ENCODE data around the gene SMIM33. TPM values are rescaled to one million over a fixed set of nuclear protein-coding genes. Genes with fewer than 3 reads are reported as not detected.

The SMIM33 gene
- total and polyA plus RNA-seq, 10 of the 15 experiments (the other 5 are each of a cell fraction or from before 2014, with no cell fraction given) = 0.03 to 0.25 (median 0.07) TPM; not detected in 4

- intact Hi-C loops (cut with micrococcal nuclease; ENCODE audit: unreplicated experiment) = no loop called here
- ChIA-PET POLR2A (interaction anchor here (0.6 to 2.1 kb wide), 4 partner anchors 9 to 850 kb away, joined by 3 to 7 read pairs (median 4); partner anchors contain the start of gene STING1), CTCF (interaction anchor here (0.8 to 3.6 kb wide), 6 partner anchors 13 to 73 kb away, joined by 3 to 25 read pairs (median 4); partner anchors contain the start of gene STING1), RAD21 (ENCODE audit: unreplicated experiment) (interaction anchor here (1.2 to 1.6 kb wide), 3 partner anchors 18 to 73 kb away, joined by 3 to 5 read pairs (median 5); no protein-coding TSS in a partner anchor), SMC1A (ENCODE audit: uncharacterized antibody, unreplicated experiment) (interaction anchor here (0.8 to 2.6 kb wide), 6 partner anchors 10 to 74 kb away, joined by 3 to 11 read pairs (median 4); partner anchors contain the start of gene STING1)
- Histone ChIP-seq H3K9ac (ENCODE audit: control insufficient read depth, insufficient read depth, low read length) (no peak overlapping the region), H3K27ac (ENCODE audit: control insufficient read depth, insufficient read depth) (no peak overlapping the region), H2AFZ (ENCODE audit: control insufficient read depth, low read depth, low read length) (no peak overlapping the region), H3K36me3 (ENCODE audit: control insufficient read depth in 2 of 2, insufficient read depth in 2 of 2, low read length in 1 of 2) (no peaks in the 10 kb centered on the region), H3K79me2 (ENCODE audit: control insufficient read depth, insufficient read depth, low read length) (no peaks in the 10 kb centered on the region), H4K20me1 (ENCODE audit: control insufficient read depth, insufficient read depth) (no peaks in the 10 kb centered on the region), H3K4me2 (ENCODE audit: control insufficient read depth, insufficient read depth) (no peak overlapping the region), H3K4me3 (no peak overlapping the region), H3K27me3 (replicated peaks in 1 of 2; ENCODE audit: control insufficient read depth in 2 of 2, insufficient read depth in 2 of 2, low read length in 1 of 2) (no peaks in the 10 kb centered on the region), H3K9me3 (replicated peaks; ENCODE audit: control insufficient read depth, insufficient read depth, low read length) (no peaks in the 10 kb centered on the region), H3K4me1 (ENCODE audit: control insufficient read depth, insufficient read depth, low read length) (no peaks in the 10 kb centered on the region)
- TF ChIP-seq, protein P1, sequence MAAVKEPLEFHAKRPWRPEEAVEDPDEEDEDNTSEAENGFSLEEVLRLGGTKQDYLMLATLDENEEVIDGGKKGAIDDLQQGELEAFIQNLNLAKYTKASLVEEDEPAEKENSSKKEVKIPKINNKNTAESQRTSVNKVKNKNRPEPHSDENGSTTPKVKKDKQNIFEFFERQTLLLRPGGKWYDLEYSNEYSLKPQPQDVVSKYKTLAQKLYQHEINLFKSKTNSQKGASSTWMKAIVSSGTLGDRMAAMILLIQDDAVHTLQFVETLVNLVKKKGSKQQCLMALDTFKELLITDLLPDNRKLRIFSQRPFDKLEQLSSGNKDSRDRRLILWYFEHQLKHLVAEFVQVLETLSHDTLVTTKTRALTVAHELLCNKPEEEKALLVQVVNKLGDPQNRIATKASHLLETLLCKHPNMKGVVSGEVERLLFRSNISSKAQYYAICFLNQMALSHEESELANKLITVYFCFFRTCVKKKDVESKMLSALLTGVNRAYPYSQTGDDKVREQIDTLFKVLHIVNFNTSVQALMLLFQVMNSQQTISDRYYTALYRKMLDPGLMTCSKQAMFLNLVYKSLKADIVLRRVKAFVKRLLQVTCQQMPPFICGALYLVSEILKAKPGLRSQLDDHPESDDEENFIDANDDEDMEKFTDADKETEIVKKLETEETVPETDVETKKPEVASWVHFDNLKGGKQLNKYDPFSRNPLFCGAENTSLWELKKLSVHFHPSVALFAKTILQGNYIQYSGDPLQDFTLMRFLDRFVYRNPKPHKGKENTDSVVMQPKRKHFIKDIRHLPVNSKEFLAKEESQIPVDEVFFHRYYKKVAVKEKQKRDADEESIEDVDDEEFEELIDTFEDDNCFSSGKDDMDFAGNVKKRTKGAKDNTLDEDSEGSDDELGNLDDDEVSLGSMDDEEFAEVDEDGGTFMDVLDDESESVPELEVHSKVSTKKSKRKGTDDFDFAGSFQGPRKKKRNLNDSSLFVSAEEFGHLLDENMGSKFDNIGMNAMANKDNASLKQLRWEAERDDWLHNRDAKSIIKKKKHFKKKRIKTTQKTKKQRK (IDR thresholded peaks at IDR 0.05; ENCODE audit: low read depth, low read length) = no peak
- TF ChIP-seq CREM (IDR thresholded peaks at IDR 0.05; ENCODE audit: low read depth) (no peak), ELK1 (IDR thresholded peaks at IDR 0.05; ENCODE audit: low read depth, low read length) (no peak), TCF7 (IDR thresholded peaks at IDR 0.05; ENCODE audit: borderline replicate concordance) (no peak), USF1 (IDR thresholded peaks at IDR 0.05; ENCODE audit: borderline replicate concordance, extremely low read length, insufficient read depth, low read depth, low read length) (no peak), BHLHE40 (IDR thresholded peaks at IDR 0.05; ENCODE audit: borderline replicate concordance in 1 of 2, low read depth in 2 of 2, low read length in 1 of 2) (no peak)
- WGBS (ENCODE audit: insufficient coverage, insufficient replicate concordance, low lambda C conversion rate, missing lambda C conversion rate) = 100% methylated on average over 3 of the region's 3 CpGs
- DNase-seq (ENCODE audit: low read depth, low spot score) (no peak), FAIRE-seq (peak; percentile 18), ATAC-seq (peak; percentile 62)
- BruUV-seq (replicated peaks) = no TSS peak
- in situ Hi-C loops (cut with MboI) = no loop called here
Measured at GRCh38 chr5:139495638-139496435, 25.0 kb downstream of the SMIM33 start.

All from GM12878 (cell line).